Heart right ventricle (tissue), 16 donors: ENCODE measurements around the gene SP140. TPM values are rescaled to one million over a fixed set of nuclear protein-coding genes. Genes with fewer than 3 reads are reported as not detected.

ENCODE experiments used
- ATAC-seq, 8 donors: fragments of 200-7000 bp; cut with Tn5 transposase; one replicate each; pipeline ENCODE4 v1.9.1; 2020; ENCODE audit warnings: mild to moderate bottlenecking in 8 of 8, moderate library complexity in 8 of 8, moderate number of reproducible peaks in 1 of 8
- DNase-seq, 2 donors: peaks; one replicate each; pipeline ENCODE4 v3.0.0-alpha.2; 2020
- H3K27ac ChIP-seq, 10 donors: fragments of 200-600 bp; sonication (generic) in 2 of 10; one replicate each; pipeline versions ENCODE4 v1.5.0 to v1.8.0; 2020 to 2022; ENCODE audit warnings: mild to moderate bottlenecking in 3 of 10
- H3K27me3 ChIP-seq, 7 donors: fragments of 200-600 bp; one replicate each; pipeline ENCODE4 v1.8.0; 2021 to 2022; ENCODE audit warnings: mild to moderate bottlenecking in 2 of 7
- H3K36me3 ChIP-seq, 9 donors: fragments of 200-600 bp; sonication (generic) in 1 of 9; one replicate each; pipeline versions ENCODE4 v1.5.0 to v1.8.0; 2020 to 2022; ENCODE audit warnings: mild to moderate bottlenecking in 2 of 9
- H3K4me1 ChIP-seq, 9 donors: fragments of 200-600 bp; sonication (generic) in 1 of 9; one replicate each; pipeline versions ENCODE4 v1.5.0 to v1.8.0; 2020 to 2022; ENCODE audit warnings: mild to moderate bottlenecking in 4 of 9
- H3K4me3 ChIP-seq, 10 donors: fragments of 200-600 bp; sonication (generic) in 2 of 10; one replicate each; pipeline versions ENCODE4 v1.5.0 to v1.8.0; 2020 to 2022; ENCODE audit warnings: mild to moderate bottlenecking in 7 of 10, moderate library complexity in 2 of 10
- H3K9me3 ChIP-seq, 11 donors: fragments of 200-600 bp in 10 of 11; sonication (generic) in 2 of 11; one replicate each; pipeline versions ENCODE4 v1.5.0 to v1.8.0; 2013 to 2022; ENCODE audit warnings: mild to moderate bottlenecking in 2 of 11, control low read depth in 1 of 11, moderate library complexity in 1 of 11
- CTCF ChIP-seq, 9 donors: fragments of 200-600 bp; sonication (generic) in 2 of 9; IDR thresholded peaks; one replicate each; pipeline versions ENCODE4 v1.5.0 to v1.8.0; 2021 to 2022; ENCODE audit warnings: antibody characterized with exemption in 9 of 9, mild to moderate bottlenecking in 5 of 9, moderate library complexity in 1 of 9
- WGBS, 2 donors: extraction: QIAGEN DNeasy Blood & Tissue Kit; methylation state at CpG; one replicate each; pipeline ENCODE4 v1.1.7; 2013; ENCODE audit warnings: inconsistent platforms in 1 of 2; 5-methylcytosine and 5-hydroxymethylcytosine counted together
- intact Hi-C, 10 donors: fragments of 100-400 bp; cut with DNase I; formaldehyde crosslinking; loops; one replicate each; pipeline versions ENCODE4 v1.11.1 to v1.14.2; 2022
- polyA plus RNA-seq, 2 donors: library from polyadenylated mRNA; stranded (reverse); fragments of 200-250 nt; gene quantifications; one replicate each; pipeline ENCODE4 v1.2.3, GENCODE V29; 2013
- total RNA-seq, 10 donors: library from RNA; stranded (reverse); fragmentation: NEBNext Ultra II Directional in 3 of 10; extraction: Animal tissue kit (Norgen Biotek cat#: 25700) in 3 of 10; gene quantifications; one replicate each; pipeline versions ENCODE4 v1.2.1 to v1.2.4, GENCODE V29; 2021 to 2023
- donor health status: Arrhythmogenic right ventricular cardiomyopathy.
- donor health status: ischemic (EF 13 %, LVEDD 7.1; RV severe dilation, severe dysfunction).
- donor health status: healthy with polysubstance abuse.
- donor health status: DM: no; HTN: yes; CAD: no.
- donor health status: DM: no; HTN: no; CAD: no.
- donor health status: ischemic (EF 25% LVEDD 6.9; RV normal size, moderate dysfunction).
- donor health status: ischemic (EF 25% LVEDD 5.7; RV mildly dilated, moderate dysfunction).
- donor health status: healthy.
- donor health status: DM: yes; HTN: yes; CAD: no.
- donor health status: Ischemic cardiomyopathy.
- donor health status: ischemic (EF 35%, LVEDD 5.7; RV mildly dilated, moderate dysfunction).
- donor health status: nonischemic (EF 11% LVEDD 7.7; RV severe dilation, severe dysfunction).
- donor health status: DM: yes; HTN: yes; CAD: no.
- donor health status: PGD.
- donor health status: ischemic (EF 29% LVEDD 5.4; RV normal size, mild dysfunction).
- donor health status: nonischemic (EF 23%, LVEDD 6.1; RV moderate dilation, normal function).

Gene SP140
- total and polyA plus RNA-seq, 12 donors = 0.09 to 3.3 (median 0.58) TPM; not detected in 2

GRCh38 chr2:230267556-230267955 is 42.0 kb downstream of the SP140 start:
- Histone ChIP-seq H3K4me3 (no peak overlapping the region), H3K4me1 (peaks cover 0 to 16% (median 0%) of the 10 kb centered on the region in 9 donors), H3K9me3 (peaks cover 0 to 7% (median 0%) of the 10 kb centered on the region in 11 donors), H3K27ac (no peak overlapping the region), H3K36me3 (peaks cover 0 to 22% (median 0%) of the 10 kb centered on the region in 9 donors), H3K27me3 (no peaks in the 10 kb centered on the region)
- DNase-seq (no peak), ATAC-seq (no peak)
- intact Hi-C loops = no loop called here
- 82 to 83% methylated on average over 3 of the region's 3 CpGs for WGBS, 2 donors
- no peak for TF ChIP-seq CTCF (IDR thresholded peaks at IDR 0.05)

GRCh38 chr2:230268606-230269243 is 43.2 kb downstream of the SP140 start:
- ATAC-seq = no peak
- intact Hi-C loops = no loop called here

GRCh38 chr2:230269715-230270114 is 44.2 kb downstream of the SP140 start:
- Histone ChIP-seq H3K4me1 (peaks cover 0 to 16% (median 0%) of the 10 kb centered on the region in 9 donors), H3K27ac (no peak overlapping the region), H3K4me3 (no peak overlapping the region), H3K27me3 (no peaks in the 10 kb centered on the region), H3K9me3 (peaks cover 0 to 7% (median 0%) of the 10 kb centered on the region in 11 donors), H3K36me3 (peaks cover 0 to 22% (median 0%) of the 10 kb centered on the region in 9 donors)
- WGBS, 2 donors = 82 to 87% methylated on average over 6 of the region's 6 CpGs
- intact Hi-C loops = no loop called here
- no peak for ATAC-seq
- no peak for TF ChIP-seq CTCF (IDR thresholded peaks at IDR 0.05)
- no peak for DNase-seq

More at GRCh38 chr2:230268606-230269243, 43.2 kb downstream of the SP140 start:
- no peaks in the 10 kb centered on the region for H3K27me3 ChIP-seq
- H3K27ac ChIP-seq = peak overlapping the region in 3 of 10 donors; percentile 40 to 53 (median 44)
- 37 to 40% methylated on average over 3 of the region's 3 CpGs for WGBS, 2 donors
- peaks cover 0 to 7% (median 0%) of the 10 kb centered on the region in 11 donors for H3K9me3 ChIP-seq
- TF ChIP-seq CTCF (IDR thresholded peaks at IDR 0.05) = no peak
- no peak overlapping the region for H3K4me3 ChIP-seq
- H3K4me1 ChIP-seq = peaks cover 0 to 16% (median 0%) of the 10 kb centered on the region in 9 donors
- no peak for DNase-seq
- H3K36me3 ChIP-seq = peaks cover 0 to 22% (median 0%) of the 10 kb centered on the region in 9 donors

GRCh38 chr2:230282936-230283335 is 57.4 kb downstream of the SP140 start:
- peaks cover 0 to 13% (median 6%) of the 10 kb centered on the region in 11 donors for H3K9me3 ChIP-seq
- no peaks in the 10 kb centered on the region for H3K36me3 ChIP-seq
- intact Hi-C loops = no loop called here
- peaks cover 0 to 19% (median 0%) of the 10 kb centered on the region in 9 donors for H3K4me1 ChIP-seq
- no peak overlapping the region for H3K27ac ChIP-seq
- no peaks in the 10 kb centered on the region for H3K27me3 ChIP-seq
- DNase-seq (no peak), ATAC-seq (no peak)
- no peak for TF ChIP-seq CTCF (IDR thresholded peaks at IDR 0.05)
- 84 to 92% methylated on average over 2 of the region's 2 CpGs for WGBS, 2 donors
- no peak overlapping the region for H3K4me3 ChIP-seq
